HEK293T (cell line): Measurements from ENCODE around the gene AMN1.

ENCODE experiments used
- ARNT ChIP-seq: fragments of 450-650 bp; IDR thresholded peaks from 2 replicates; pipeline ENCODE4 v1.6.1; 2017; ENCODE audit warnings: mild to moderate bottlenecking
- ELF4 ChIP-seq: fragments of 450-650 bp; IDR thresholded peaks from 2 replicates; pipeline ENCODE4 v1.6.1; 2017; ENCODE audit warnings: antibody characterized with exemption
- FOXK2 ChIP-seq: fragments of 450-650 bp; IDR thresholded peaks from 2 replicates; pipeline ENCODE4 v1.6.1; 2016; ENCODE audit warnings: mild to moderate bottlenecking
- HDGF ChIP-seq: fragments of 450-650 bp; IDR thresholded peaks from 2 replicates; pipeline ENCODE4 v1.6.1; 2017; ENCODE audit warnings: antibody characterized with exemption, borderline replicate concordance
- L3MBTL2 ChIP-seq: fragments of 450-650 bp; conservative IDR thresholded peaks from 2 replicates; pipeline ENCODE4 v1.6.1; 2016; ENCODE audit warnings: mild to moderate bottlenecking
- NFRKB ChIP-seq: fragments of 450-650 bp; IDR thresholded peaks from 2 replicates; pipeline ENCODE4 v1.6.1; 2016; ENCODE audit warnings: mild to moderate bottlenecking, moderate library complexity
- SP1 ChIP-seq: fragments of 450-650 bp; IDR thresholded peaks from 2 replicates; pipeline ENCODE4 v1.6.1; 2017
- SUZ12 ChIP-seq: fragments of 450-650 bp; IDR thresholded peaks from 2 replicates; pipeline ENCODE4 v1.6.1; 2016; ENCODE audit warnings: mild to moderate bottlenecking
- TARDBP ChIP-seq: fragments of 450-650 bp; IDR thresholded peaks from 2 replicates; pipeline ENCODE4 v1.6.1; 2016
- TF ChIP-seq, protein P1 (sequence below): fragments of 450-650 bp; IDR thresholded peaks from 2 replicates; pipeline ENCODE4 v1.6.1; 2016

DNA sequence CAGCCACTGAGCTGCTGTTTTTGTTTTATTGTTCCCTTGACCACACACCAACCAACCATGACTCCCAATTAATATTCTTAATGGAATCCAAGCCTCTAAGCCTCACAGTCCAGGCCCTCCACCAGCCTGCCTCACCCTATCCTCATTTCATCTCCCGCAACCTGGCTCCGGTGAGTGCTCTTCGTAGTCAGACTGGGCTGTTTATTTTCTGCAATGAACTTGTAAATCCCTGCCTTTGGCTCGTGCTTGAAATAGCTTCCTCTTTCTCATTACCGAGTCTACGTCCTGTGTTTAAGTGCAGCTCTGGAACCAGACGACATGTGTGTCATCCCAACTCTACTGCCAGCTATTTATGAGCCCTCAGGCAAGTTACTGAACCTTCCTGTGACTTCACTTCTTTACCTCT lies 81.7 kb downstream of the AMN1 start:
- TF ChIP-seq FOXK2 = no peak
- no peak for TF ChIP-seq L3MBTL2
- TF ChIP-seq SP1 = no peak
- TF ChIP-seq, protein P1, sequence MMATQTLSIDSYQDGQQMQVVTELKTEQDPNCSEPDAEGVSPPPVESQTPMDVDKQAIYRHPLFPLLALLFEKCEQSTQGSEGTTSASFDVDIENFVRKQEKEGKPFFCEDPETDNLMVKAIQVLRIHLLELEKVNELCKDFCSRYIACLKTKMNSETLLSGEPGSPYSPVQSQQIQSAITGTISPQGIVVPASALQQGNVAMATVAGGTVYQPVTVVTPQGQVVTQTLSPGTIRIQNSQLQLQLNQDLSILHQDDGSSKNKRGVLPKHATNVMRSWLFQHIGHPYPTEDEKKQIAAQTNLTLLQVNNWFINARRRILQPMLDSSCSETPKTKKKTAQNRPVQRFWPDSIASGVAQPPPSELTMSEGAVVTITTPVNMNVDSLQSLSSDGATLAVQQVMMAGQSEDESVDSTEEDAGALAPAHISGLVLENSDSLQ = no peak
- TF ChIP-seq ARNT = no peak
- no peak for TF ChIP-seq TARDBP
- no peak for TF ChIP-seq ELF4
- TF ChIP-seq NFRKB = no peak
- no peak for TF ChIP-seq HDGF
- no peak for TF ChIP-seq SUZ12
